Hypothalamus (tissue), 51 donors: ENCODE data around the gene SOX6.

Source experiments
- DNase-seq, 51 donors: peaks; one replicate each; lab custom pipeline; 2025; lab: John Stamatoyannopoulos, UW

The SOX6 gene

DNA sequence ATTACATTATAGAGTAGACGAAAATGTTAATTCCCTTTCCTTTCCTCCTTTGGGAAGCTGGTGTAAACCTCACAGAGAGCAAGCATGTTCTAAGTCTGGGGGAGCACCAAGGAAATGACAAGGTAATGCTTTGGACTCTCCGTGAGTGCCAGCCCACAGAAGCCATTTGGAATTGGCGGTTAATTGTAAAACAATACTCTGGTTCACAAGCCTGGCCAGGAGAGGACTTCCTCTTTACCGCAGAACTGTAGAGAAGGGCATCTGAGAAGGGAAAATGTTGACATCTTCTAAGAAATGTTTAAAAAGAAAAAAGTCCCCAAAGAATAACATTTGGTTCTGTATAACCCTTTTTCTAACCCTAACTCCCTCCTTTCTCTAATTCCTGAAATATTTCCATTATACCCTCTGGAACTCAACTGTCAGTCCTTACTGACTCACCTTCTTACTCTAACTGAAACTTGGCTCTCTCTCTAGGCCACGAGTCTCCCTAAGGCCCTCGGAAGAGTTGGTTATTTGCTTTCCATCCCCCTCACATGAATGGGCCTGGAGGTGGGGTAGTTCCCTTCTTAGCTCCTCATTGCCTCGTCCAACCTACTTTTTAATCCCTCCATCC lies 379.8 kb downstream of the SOX6 start:
- no peak for DNase-seq

DNA sequence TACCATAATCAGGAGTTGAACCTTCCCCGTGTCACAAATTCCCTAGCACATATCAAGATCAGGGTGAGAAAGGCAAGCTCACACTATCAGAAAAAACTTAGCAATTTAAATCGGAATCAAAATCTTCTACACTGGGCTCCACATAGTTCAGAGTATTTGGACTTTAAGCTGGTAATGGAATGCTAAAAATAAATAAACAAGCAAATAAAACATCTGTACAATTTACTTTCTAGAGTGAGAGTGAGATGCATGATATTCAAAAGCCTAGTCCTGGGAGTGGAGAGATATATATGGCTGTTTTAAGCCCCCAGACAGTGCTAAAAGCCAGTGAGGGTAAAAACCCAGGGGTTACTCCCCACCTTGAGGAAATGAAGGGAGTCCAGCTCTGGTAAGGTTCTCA lies 380.6 kb downstream of the SOX6 start:
- DNase-seq: no peak

DNA sequence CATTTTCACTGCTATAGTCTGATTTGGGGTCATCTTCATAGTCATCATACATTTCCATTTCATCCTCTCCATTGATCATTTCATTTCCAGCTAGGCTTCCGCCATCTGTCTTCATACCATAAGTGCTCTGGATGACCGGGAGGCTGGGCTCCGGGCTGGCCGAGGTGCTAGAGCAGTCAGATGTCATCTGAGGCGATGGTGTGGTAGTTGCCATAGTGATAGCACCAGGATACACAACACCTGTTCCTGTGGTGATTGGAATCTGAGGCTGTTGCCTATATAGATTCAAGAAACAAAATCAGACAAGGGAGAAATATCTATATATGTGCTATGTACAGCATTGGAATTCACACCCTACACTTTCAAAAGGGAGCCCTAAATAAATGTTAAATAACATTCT lies 383.5 kb downstream of the SOX6 start:
- DNase-seq: no peak

DNA sequence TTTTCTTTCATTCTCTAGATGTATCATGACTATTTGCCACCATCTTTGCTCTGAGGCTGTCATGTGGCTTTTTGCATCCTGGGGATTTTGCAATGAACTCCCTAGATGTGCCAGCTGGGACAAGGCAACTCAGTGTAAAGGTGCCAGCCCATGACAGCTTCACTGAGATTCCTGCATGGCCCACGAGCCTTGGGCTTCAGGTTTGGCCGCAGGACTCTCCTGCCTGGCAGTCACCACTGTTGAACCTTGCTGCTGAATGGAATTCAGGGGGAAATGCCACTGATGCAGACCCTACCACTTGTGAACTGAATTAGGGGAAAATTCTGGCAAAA lies 385.2 kb downstream of the SOX6 start:
- DNase-seq: no peak

DNA sequence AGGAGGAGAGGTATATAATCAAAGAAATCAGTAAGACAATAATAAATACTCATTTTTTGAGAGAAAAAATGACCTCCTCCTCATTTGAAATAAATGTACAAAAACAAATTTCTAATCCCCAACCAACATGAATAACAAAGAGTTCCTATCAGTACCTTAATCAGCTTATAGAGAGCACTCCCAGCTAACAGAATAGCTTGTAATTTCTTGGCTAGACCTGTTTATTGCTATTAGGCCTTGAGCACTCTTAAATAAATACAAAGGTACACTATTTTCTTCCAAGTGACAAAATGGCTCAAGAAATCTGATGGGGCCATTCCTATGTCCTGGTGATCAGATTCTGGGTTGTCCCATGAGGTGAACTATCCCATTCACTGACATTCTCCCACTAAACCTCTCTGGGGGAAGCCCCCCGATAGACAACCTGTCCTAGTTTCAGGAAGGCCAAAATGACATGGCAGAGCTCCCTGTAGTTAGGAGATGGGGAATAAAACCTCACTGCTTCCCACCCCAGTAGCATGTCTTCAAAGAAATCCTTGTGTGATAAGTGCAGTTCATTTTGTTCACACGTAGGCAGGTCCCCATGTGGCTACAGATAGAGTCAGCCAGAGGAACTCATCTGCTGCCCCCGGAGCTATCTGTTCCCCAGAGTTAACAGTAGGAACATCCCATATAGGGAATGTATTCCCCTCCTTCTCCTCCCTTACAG lies 385.7 kb downstream of the SOX6 start:
- no peak for DNase-seq

DNA sequence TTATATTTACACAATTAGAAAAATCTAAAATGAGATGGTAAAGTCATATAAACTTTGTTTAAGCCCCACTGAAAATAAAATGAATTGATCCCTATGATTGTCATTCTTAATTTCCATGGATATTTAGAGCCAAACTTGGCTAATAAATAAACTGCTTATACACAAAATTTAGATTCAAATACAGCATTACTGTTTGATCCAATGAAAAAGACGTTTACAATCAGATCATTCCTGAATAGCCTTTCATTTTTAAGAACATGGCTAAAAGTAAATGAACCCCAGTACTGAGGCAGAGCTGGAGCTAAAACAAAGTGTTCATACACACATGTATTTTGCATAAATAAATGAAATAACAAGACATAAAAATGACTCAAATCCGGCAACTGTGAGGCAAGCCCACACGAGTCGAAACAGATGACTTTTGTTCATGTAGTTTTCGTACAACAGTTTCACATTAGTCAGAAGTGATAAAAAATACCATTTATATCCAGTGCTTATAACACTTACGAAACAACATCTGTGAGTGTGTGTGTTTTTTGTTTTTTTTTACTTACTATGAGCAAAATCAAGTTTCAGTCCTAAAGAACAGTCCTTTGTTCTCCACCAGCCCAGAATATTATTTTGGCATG lies 386.5 kb downstream of the SOX6 start:
- DNase-seq: no peak

DNA sequence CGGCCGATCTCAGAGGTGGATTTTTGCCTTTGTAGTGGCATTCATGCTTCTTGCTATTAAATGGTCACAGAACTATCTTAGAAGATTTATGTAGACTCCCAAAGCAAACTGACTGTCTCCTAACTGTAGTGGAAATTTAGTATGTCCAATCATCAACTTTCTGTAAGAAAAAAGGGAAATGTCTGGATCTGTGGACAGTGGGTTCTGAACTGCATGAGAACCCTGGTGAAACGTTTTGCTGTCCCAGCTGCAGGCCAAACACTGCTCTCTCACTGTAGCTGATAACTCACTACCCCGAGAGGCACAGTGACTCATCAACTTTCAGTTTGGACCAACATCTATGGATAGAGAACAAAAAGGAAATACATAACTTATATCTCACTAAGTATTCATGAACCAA lies 387.1 kb downstream of the SOX6 start:
- DNase-seq: peak in 25 of 51 donors; percentile 4 to 57 (median 34)

DNA sequence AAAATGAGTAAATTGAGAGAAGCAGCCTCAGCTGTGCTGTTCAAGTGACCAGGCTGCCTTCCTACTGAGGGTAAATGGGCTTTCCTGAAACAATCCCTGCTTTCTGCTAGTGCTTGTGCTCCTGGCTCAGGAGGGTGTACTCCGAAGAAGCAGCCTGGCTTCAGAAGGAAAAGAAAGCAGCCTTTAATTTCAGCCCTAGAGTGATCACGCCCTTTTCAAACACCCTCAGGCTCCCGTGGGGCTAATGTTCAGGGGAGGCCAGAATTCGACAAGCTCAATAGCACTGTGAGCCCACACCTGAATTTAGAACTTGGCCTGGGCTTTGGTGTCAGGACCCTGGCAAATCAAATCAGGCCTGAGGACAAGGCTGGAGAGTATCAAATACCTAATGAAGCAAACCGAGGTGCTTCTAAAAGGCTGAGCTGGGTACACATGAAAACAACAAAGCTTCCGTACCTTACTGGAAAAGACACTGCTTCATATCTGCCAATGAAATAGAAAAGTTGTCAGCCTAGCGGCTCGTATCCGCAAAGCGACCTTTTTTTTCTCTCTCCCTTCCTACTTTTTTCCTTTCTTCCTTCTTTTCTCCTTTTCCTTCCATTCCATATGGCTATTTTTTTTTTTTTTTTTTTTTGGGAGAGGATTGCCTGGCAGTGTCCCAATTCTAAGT lies 387.8 kb downstream of the SOX6 start:
- DNase-seq: peak in 6 of 51 donors; percentile 8 to 38 (median 14)

DNA sequence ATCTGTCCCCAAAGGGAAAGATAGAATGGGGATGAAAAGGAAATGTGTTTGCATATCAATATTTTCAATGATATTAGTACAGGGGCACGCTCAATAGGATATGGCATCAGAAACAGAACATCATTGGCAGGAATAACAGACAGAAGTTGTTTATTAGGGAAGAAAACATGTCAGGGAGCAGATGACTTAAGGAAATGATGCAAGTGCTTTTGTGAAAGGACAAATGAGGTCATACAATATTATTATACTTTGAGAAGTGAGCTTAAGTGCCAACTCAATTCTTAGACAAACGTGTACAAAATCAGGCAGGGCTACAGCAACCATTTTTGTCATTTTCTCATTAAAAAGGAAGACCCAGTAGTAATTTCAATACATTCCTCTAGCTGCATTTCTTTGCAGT lies 388.4 kb downstream of the SOX6 start:
- no peak for DNase-seq

DNA sequence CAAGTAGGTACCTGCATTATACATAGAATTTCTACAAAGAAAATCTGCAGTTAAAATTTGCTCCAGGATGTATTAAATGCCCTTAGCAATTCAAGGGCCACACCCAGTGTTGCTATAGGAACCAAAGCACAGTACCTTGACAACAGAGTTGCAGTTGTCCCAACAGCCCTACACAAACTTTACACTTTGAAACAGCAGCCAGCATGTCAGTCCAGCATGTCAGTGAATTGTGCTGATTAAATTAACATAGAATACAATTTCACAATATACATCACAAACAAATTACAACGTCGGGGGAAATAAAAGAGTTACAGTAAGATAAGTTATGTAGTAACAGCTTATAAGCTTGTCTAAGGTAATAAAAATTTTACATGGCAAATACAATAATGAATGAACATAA lies 389.2 kb downstream of the SOX6 start:
- no peak for DNase-seq

DNA sequence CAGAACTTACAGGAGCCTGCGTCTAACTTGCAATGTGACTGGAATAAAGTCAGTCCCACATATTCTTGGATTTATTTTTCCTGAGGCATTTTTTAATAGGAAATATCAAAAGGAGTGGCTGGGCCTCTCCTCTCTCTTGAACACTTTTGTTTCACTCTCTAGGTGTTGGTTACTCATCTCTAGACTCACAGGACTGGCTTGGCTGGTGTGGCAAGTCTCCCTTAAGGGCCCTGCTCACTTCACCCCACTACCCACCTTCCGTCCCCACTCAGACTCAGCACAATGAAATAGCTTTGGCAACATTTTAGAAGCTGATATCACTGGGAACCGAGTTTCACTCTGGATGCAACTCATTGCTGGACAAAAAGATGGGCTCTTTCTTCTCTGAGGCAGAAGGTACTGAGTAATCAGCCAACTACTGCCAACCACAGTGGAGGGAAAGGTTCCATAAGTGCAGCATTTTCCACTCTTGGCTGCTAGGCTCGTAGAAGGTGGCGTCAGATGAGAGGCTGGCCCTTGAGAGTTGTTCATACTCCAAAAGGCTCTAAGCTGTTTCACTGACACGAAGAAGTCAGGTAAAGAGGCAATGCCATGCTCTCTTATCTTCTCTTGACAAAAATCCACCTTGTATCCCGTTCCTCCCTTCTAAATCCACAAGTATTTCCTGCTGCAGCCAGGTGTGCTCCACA lies 390.6 kb downstream of the SOX6 start:
- DNase-seq: no peak

DNA sequence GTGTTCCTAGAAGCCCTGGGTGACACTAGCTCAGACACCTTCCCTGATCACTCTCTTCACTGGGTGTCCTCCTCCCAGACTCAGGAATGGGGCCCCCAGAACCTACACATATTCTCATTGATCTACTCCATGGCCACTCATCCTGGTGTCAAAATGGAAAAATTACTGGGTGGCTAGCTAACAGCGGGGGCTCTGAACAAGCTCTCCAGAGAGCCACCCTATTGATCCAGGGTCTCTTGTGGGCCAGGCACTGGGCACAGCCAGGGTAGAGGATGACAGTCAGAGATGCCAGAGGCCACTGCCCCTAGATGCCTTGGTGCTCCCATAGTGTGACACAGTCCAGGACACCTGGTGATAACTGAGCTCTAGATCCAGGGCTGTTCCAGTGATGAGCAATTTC lies 393.1 kb downstream of the SOX6 start:
- no peak for DNase-seq

DNA sequence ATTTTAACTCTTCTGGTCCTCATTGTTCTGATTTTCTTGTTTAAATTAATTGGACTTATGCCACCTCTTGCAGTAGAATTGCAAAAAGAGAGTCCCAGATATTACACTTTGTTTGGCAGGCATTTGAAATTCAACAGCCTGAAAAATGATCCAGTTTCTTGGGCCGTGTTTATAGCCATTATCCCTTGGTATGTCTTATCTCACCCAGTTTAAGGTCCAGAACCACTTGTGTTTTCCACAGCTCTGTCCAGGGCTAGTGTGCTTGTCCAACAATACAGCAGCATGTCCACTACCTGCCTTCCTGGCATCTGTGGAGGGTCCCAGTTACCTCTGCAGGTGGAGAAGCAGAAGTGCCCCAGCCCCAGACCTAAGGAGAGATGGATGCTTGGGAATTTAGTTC lies 397.4 kb downstream of the SOX6 start:
- no peak for DNase-seq

DNA sequence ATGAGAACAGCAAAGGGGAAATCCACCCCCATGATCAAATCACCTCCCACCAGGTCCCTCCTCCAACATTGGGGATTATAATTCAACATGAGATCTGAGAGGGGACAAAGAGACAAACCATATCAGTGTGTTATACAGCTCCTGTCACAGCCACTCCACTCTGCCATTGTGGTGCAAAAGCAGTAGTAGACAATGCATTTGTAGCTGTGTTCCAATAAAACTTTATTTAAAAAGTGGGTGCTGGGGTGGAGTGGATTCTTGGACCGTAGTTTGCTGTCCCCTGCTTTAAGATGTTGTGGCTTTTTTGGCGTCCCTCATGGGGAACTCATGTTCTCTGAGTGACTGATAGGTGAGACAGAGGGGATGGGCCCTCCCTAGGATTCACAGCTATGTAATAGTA lies 399.1 kb downstream of the SOX6 start:
- no peak for DNase-seq

DNA sequence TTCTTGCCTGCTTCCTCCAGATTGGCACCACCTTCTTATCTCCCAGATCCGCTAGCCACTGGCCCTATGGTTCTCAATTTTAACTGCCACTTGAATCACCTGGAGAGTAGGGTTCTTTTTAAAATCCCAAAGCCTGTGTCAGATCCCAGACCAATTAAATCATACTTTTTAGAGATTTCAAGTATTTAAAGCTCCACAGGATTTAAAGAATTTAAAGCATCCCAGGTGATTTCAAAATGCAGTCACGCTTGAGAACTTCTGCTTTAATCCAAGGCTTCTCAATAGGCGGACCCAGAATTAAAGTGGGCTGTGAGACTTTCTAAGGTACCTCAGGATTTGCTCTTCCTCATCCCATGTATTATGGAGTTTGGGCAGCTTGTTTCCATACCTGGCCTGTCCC lies 400.0 kb downstream of the SOX6 start:
- no peak for DNase-seq

DNA sequence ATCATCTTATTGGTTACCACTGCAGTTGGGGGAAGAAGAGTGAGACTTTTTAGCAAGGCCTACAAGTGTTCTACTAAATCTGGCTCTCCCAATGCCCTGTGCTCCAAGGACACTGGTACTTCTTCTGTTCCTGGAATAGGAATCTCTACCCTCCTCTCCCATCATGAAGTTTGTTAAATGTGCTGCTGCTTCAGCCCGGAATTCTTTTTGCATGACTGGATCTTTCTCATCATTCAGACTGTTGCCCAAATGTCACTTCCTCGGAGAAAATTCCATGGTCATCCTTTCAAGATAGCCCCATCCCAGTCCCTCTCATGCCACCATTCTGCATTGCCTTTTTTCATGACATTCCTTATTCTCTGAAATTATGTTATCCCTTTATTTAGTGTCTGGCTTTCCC lies 400.8 kb downstream of the SOX6 start:
- DNase-seq: no peak

DNA sequence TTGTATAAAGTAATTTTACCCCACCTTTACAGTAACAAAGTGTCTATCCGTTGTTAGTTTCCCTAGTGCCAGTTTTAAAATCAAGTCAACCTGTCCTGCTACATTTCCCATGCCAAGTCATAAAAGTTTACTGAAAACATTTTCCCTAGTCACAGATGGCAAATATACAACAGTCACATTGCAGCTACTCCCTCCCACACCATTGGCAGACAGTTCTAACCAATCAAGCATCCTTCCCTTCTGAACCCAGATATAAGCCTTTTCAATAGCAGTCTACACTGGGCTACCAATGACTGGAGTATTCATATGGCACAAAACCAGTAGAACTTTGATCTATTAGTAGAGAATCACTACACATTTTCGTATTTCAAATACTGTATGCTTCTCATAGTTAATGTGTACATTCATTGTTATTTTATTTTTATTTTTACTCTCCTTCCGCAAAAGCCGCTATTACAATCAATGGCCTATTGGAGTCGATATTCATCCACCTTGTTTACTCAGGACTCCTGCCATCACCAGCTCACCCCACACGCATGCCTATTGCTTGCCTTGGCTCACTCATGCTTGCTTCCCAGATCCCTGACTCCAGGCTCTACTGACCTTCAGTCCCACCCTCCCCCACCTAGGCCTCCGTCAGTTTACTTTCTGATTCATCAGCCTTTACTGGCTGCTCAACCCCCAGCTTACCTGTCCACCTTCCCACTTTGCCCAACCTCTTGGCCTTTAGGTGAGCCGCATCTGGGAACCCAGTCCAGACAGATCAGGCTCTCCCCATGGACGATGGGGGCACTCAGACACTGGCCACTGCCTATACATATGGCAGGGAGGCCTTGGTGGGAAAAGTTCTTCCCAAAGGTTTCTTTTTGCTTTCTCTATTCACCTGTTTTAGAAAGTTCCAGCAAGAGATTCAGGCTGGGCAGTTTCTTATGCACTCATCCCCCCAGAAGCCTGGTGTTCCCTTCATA lies 408.4 kb downstream of the SOX6 start:
- no peak for DNase-seq

DNA sequence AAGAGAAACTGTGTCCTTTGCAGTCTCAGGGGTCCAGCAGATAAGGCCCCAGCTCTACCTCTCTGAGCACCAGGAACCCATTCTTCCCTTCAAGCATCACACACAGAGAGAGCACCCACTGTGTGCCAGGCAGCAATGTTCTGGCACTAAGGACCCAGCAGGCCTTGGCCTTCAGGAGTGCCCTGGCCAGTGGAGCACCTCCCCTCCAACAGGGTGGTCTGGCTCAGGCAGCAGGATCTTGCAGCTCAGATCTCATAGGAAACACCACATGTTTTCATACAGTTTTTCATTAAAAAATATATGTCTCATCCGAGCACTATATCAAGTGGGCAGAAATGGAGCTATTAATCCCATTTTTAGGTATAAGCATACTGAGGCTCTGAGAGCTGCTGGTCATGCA lies 410.6 kb downstream of the SOX6 start:
- no peak for DNase-seq

DNA sequence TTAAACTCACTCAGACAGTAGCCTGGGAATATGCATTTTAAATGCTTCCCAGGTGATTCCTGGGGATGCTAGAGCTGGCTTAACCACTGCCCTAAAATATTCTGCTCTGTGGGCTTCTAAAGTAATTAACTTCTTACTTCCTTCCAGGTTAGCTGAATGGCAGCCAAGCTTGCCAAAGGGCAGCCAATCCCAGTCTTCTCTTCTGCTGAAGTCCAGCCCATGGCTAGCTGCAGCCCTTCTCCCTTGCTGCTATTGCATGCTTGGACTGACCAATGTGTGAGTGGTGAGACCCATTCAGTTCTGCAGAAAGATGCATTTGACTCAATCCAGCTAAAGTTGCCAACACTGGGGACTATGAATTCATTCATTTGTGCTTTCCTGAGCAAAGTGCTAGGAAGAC lies 411.9 kb downstream of the SOX6 start:
- no peak for DNase-seq
